G401.6 (cell line): ENCODE measurements around the gene ZNF473.
"Not testable (repeated sequence)": the region's sequence is repeated elsewhere in the genome, so short reads cannot be mapped to it uniquely, and the experiment has no call there.

Experiments used
- FAIRE-seq: peaks from 2 replicates; lab custom pipeline; 2012; peaks lifted over from hg19 to GRCh38; lab: Jason Lieb, UNC

ZNF473 gene

GRCh38 chr19:50099696-50100095 lies 73.9 kb downstream of the ZNF473 start:
- not testable (repeated sequence) for FAIRE-seq

GRCh38 chr19:50100946-50101345 lies 75.1 kb downstream of the ZNF473 start:
- not testable (repeated sequence) for FAIRE-seq
